GM18909 (cell line): Measurements from ENCODE around the gene PRSS1.
"Not testable (repeated sequence)": the region's sequence is repeated elsewhere in the genome, so short reads cannot be mapped to it uniquely, and the experiment has no call there.

Experiments
- ATAC-seq: cut with Tn5 transposase; IDR thresholded peaks from one replicate; pipeline ENCODE4 v1.9.1; 2021; ENCODE audit warnings: mild to moderate bottlenecking; ENCODE audit not compliant: unreplicated experiment, poor library complexity

The PRSS1 gene

GRCh38 chr7:142772051-142772450 lies 22.8 kb downstream of the PRSS1 start:
- ATAC-seq = no peak

- no peak for ATAC-seq
Measured at GRCh38 chr7:142772673-142773072, 23.4 kb downstream of the PRSS1 start.

DNA sequence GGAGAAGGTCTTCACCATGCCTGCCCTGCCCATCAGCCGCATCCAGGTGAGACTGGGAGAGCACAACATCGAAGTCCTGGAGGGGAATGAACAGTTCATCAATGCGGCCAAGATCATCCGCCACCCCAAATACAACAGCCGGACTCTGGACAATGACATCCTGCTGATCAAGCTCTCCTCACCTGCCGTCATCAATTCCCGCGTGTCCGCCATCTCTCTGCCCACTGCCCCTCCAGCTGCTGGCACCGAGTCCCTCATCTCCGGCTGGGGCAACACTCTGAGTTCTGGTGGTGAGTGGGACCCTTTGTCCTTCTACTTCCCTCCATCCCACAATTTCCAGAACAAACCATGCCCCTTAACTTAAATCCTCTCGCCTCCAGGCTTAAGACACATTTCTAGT lies 24.0 kb downstream of the PRSS1 start:
- no peak for ATAC-seq

GRCh38 chr7:142773937-142774744 lies 24.9 kb downstream of the PRSS1 start:
- no peak for ATAC-seq

- ATAC-seq = no peak
Measured at GRCh38 chr7:142774826-142775225, 25.6 kb downstream of the PRSS1 start.

DNA sequence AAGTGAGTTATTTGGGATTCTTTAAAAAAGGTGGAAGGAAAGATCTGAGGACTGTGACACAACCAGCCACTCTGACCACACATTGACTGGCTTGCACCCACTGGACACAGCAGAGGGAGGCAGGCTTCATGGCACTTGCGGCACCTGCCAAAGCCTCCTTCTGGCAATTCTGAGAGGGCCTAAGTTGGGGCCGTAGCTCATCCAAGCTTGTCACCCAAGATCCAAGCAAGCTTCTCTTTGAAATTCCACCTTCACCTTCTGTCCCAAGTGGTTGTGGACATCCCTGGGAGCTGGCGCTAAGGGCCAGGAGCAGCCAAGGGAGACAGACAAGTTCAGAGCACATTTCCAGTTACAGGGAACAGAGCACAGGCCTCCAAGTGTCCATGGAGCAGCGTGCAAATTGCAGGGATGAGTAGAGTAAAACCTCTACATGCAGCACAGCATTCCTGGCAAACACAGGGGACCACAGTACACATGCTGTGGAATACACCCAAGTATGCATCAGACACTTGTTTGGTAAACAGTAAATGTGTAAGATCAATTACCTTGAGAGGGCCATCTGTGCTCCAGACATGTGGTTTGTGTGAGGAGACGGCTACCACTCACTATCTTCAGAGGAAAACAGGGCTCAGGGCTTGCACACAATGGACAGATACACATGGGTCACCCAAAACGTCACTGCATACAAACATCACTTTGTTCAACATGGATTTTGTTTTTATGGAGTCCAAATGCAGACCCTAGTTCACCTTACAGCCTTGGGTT lies 26.3 kb downstream of the PRSS1 start:
- not testable (repeated sequence) for ATAC-seq

DNA sequence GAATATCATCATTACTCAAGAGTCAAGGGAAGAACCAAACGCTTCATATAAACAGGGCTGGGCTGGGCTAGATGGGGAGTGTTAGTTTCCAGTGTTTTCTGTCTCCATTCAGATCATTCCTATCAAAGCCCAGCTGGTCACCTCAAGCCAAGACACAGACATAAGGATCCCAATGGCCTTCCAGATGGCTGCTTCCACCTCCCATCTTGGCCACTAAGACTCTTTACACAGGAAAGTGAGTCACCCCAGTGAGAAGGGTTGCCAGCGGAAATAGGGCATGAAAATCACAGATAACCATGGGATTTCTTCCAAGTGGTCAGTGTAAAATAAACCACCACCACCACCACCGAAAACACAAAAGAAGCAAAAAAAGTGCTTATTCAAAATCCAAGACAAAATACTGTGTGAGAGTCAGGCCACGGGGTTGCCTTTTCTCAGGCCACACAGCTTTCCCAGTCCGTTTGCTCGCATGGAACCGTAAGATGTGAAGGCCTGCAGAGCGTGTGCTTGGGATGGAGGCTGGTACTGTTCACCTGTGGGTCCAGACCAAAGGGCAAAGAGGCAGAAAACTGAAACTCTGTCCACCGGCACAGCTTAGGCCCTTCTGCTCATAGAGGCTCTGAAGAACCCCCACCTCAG lies 27.1 kb downstream of the PRSS1 start:
- no peak for ATAC-seq

GRCh38 chr7:142776845-142777225 lies 27.6 kb downstream of the PRSS1 start:
- not testable (repeated sequence) for ATAC-seq

DNA sequence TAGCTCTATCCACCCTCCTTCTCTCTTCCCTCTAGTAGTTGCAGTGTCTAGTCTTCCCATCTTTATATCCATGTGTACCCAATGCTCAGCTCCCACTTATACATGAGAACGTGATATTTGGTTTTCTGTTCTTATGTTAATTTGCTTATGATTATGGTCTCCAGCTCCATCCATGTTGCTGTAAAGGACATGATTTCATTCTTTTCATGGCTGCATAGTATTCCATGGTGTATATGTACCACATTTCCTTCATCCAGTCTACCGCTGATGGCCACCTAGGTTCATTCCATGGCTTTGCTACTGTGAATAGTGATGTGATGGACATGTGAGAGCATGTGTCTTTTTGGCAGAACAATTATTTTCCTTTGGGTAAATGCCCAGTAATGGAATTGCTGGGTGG lies 28.0 kb downstream of the PRSS1 start:
- ATAC-seq = no peak

- ATAC-seq = peak; percentile 93
Measured at GRCh38 chr7:142782922-142783900, 33.9 kb downstream of the PRSS1 start.

GRCh38 chr7:142784096-142784495 lies 34.8 kb downstream of the PRSS1 start:
- no peak for ATAC-seq

DNA sequence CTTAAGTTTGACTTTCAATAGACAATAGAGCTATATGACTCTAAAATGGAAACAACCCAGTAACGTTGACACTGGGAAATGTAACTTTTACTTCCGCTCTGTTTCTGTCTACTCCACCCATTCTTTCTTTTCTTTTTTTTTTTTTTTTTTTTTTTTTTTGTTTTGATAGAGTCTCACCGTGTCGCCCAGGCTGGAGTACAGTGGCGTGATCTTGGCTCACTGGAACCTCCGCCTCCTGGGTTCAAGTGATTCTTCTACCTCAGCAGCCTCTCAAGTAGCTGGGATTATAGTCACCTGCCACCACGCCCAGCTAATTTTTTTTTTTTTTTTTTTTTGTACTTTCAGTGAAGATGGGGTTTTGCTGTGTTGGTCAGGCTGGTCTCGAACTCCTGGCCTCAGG lies 35.4 kb downstream of the PRSS1 start:
- ATAC-seq = no peak

DNA sequence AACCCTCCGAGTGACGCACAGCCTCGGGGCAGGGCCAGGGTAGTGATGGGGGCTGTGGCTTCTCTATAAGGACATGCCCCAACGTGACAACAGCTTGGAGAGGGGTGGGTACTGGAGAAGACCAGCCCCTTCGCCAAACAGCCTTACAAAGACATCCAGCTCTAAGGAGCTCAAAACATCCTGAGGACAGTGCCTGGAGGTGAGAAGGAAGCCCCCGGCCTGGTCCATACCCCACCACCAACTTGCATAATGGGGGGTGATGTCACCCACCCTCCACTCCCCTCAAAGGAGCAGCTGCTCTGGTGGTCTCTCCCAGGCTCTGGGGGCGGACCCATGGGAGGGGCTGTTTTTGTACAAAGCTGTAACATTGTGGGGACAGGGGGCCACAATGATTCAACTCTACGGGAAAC lies 36.6 kb downstream of the PRSS1 start:
- no peak for ATAC-seq

- no peak for ATAC-seq
Measured at GRCh38 chr7:142787034-142787768, 37.9 kb downstream of the PRSS1 start.

- ATAC-seq = no peak
Measured at GRCh38 chr7:142787783-142788182, 38.5 kb downstream of the PRSS1 start.

DNA sequence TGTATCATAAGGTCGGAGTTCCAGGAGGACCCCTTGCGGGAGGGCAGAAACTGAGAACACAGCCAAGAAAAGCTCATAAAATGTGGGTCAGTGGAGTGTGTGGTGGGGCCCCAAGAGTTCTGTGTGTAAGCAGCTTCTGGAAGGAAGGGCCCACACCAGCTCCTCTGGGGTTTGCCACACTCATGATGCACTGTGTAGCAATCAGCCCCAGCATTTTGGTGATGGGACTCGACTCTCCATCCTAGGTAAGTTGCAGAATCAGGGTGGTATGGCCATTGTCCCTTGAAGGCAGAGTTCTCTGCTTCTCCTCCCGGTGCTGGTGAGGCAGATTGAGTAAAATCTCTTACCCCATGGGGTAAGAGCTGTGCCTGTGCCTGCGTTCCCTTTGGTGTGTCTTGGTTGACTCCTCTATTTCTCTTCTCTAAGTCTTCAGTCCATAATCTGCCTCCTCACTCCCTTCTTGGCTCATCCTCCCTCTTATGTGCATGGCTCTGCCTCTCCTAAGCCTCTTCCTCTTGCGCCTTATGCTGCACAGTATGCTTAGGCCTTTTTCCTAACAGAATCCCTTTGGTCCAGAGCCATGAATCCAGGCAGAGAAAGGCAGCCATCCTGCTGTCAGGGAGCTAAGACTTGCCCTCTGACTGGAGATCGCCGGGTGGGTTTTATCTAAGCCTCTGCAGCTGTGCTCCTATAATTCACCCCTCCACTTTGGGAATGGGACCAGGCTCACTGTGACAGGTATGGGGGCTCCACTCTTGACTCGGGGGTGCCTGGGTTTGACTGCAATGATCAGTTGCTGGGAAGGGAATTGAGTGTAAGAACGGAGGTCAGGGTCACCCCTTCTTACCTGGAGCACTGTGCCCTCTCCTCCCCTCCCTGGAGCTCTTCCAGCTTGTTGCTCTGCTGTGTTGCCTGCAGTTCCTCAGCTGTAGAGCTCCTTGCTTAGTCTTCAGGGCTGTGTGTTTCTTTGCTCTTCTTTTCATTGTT lies 39.3 kb downstream of the PRSS1 start:
- ATAC-seq = no peak

DNA sequence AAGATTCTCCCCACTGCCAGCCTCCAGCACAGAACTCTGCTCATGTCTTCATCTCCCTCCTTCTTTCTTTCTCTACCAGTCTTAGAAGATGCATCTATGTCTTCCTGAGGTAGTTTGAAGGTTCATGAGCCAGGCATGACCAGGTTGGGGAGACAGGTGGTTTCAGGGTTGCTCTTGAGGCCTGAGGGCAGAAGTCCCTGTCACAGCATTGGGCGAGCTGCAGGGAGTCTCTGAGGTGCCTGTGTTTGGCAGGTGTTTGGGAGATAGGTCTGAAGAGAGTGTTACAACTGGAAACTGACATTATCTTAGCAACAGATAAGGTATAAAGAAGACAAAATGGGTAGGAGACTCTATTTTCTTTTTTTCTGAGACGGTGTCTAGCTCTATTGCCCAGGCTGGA lies 40.2 kb downstream of the PRSS1 start:
- ATAC-seq = no peak

DNA sequence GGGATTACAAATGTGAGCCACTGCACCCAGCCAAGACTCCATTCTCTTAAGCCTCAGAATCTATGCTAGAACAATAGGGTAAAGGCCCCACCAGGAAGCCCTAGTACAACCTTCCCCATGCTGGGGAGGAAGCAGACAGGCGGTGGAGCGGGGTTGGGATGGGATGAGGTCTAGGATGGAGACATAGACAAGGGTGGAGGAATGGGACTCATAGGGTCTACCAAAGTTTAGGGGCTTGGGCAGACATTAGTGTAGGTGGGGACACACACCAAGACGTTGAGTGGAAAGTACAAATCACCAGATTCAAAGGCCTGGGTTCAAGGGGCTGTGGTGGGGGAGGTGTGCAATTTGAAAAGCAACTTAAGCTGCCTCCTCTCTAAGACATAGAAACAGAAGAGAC lies 40.8 kb downstream of the PRSS1 start:
- no peak for ATAC-seq
